ENCODE results near the gene NPR2. TPM values are rescaled to one million over a fixed set of nuclear protein-coding genes. Genes with fewer than 3 reads are reported as not detected.

Gene NPR2
- total RNA-seq, 2 experiments from 2014 or later: 4.7 to 9.8 TPM

DNA sequence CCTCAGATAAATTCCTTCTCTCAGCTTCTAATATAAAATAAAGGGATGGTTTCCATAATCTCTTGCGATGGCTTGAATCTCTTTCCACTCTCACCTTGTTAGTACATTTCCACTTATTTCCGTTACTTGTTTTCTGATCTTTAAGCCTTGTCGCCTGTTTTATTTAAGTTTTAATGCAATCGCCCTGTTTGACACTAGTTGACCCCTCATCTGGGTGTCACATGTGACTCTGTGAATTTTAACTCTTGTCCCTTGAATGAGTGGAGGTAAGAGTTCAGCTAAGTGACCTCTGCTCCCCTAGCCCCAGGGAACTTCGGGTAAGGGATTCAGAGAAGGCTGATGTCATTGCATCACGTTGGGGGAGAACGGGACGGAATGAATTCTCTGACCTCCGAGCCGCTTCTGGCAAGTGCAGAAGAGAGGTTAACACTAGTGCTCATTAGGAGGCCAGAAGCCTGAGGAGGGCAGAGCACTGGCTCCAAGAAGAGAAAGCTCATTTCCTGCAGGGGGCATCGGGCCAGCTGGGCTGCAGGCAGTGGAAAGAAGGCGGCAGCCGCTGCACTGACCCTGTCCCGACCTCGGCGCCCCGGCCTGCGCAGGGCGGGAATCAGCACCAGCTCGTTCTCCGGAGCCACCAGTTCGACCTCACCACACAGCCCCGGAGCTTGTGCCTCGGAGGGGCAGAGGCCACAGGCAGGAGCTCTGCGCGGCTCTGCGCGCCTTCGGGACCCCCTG lies 22.9 kb downstream of the NPR2 start:
- Histone ChIP-seq H3K4me2 (ENCODE audit: low read length) (peak overlapping the region; percentile 93), H3K4me1 (ENCODE audit: insufficient read depth, low read length, poor library complexity, severe bottlenecking) (peaks cover 29% of the 10 kb centered on the region), H4K20me1 (ENCODE audit: insufficient read depth, low read length) (no peaks in the 10 kb centered on the region), H3K9me3 (ENCODE audit: low read length) (0 out of 2 replicates have a peak, but pooled peaks cover 4% of the 10 kb centered on the region), H3K79me2 (ENCODE audit: insufficient read depth, low read depth, low read length) (peaks cover 10% of the 10 kb centered on the region; the same call in 1 of the 2 replicates), H3K27ac (ENCODE audit: low read depth, low read length, poor library complexity, severe bottlenecking) (peak overlapping the region; percentile 82), H3K9me2 (ENCODE audit: insufficient read depth, low read length) (no peaks in the 10 kb centered on the region), H3K36me3 (ENCODE audit: insufficient read depth, low read length) (no peaks in the 10 kb centered on the region), H2AFZ (ENCODE audit: low read length) (peak overlapping the region; percentile 96; the same call in 1 of the 2 replicates), H3K4me3 (ENCODE audit: low read depth, low read length, poor library complexity, severe bottlenecking) (peak overlapping the region; percentile 93)
- POLR2A ChIA-PET: interaction anchor here (0.6 to 2.2 kb wide), 11 partner anchors 9 to 221 kb away, joined by 3 to 7 read pairs (median 4); partner anchors contain the start of genes ARHGEF39, GBA2, RGP1 and TLN1
- BruUV-seq (replicated peaks): no TSS peak
- CTCF ChIA-PET (ENCODE audit: unreplicated experiment): interaction anchor here (0.6 to 1.0 kb wide), 2 partner anchors 24 to 95 kb away, joined by 3 to 4 read pairs; no protein-coding TSS in a partner anchor
- DNase-seq (ENCODE audit: low spot score): peak; percentile 75
- no peak for TF ChIP-seq EZH2phosphoT487 (IDR thresholded peaks at IDR 0.05; ENCODE audit: borderline replicate concordance, low read depth, low read length)
- TF ChIP-seq, protein P1, sequence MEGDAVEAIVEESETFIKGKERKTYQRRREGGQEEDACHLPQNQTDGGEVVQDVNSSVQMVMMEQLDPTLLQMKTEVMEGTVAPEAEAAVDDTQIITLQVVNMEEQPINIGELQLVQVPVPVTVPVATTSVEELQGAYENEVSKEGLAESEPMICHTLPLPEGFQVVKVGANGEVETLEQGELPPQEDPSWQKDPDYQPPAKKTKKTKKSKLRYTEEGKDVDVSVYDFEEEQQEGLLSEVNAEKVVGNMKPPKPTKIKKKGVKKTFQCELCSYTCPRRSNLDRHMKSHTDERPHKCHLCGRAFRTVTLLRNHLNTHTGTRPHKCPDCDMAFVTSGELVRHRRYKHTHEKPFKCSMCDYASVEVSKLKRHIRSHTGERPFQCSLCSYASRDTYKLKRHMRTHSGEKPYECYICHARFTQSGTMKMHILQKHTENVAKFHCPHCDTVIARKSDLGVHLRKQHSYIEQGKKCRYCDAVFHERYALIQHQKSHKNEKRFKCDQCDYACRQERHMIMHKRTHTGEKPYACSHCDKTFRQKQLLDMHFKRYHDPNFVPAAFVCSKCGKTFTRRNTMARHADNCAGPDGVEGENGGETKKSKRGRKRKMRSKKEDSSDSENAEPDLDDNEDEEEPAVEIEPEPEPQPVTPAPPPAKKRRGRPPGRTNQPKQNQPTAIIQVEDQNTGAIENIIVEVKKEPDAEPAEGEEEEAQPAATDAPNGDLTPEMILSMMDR (conservative IDR thresholded peaks at IDR 0.05; ENCODE audit: low read length): peak; percentile 58
- intact Hi-C loops (cut with micrococcal nuclease; ENCODE audit: unreplicated experiment): loop anchor here (2.0 to 5.0 kb wide), 4 partner anchors 57 to 192 kb away; partner anchors contain the start of genes GBA2 and RGP1

DNA sequence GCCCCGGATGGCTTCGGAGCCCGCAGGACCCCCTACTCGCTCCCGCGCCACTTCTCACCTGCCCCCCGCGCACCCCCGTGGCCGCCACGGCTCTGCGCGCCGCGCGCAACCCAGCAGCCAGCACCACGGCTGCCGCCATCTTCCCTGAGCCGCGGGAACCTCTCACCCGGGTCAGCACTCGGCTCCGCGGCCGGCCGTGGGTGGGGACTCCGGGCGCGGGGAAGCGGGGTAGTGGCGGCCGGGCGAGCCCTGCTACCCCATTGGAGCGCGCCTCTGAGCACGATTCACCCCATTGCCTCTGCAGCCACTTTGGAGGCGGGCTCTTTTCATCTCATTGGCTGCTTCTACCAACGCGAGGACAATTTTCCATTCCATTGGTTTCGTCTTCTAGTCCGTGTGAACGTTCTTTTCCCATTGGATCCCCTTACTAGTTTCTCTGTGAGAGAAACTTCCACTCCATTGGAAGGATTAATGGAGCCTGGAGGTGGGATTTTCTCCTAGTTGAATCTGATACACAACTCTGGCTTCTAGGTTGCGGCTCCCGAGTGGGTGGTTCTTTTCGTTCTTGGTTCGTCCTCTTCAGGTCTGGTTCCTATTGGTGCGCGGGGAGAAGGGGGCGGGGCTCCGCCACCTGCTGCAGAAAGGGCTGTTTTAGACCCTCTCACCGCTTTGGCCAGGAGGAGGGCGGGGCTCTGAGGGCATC lies 23.6 kb downstream of the NPR2 start, which contains the start of gene HINT2:
HINT2 (minus strand) TSS at position 202 of the 703 bp plus-strand sequence; CDS start at position 139, 63 bp downstream.
- H3K36me3 ChIP-seq (ENCODE audit: insufficient read depth, low read length): no peaks in the 10 kb centered on the region
- no peaks in the 10 kb centered on the region for H4K20me1 ChIP-seq (ENCODE audit: insufficient read depth, low read length)
- H3K9me2 ChIP-seq (ENCODE audit: insufficient read depth, low read length): no peaks in the 10 kb centered on the region
- peaks cover 29% of the 10 kb centered on the region for H3K4me1 ChIP-seq (ENCODE audit: insufficient read depth, low read length, poor library complexity, severe bottlenecking)
- H3K27ac ChIP-seq (ENCODE audit: low read depth, low read length, poor library complexity, severe bottlenecking): peak within 1 kb of the TSS; percentile 82
- BruUV-seq (replicated peaks): no TSS peak
- H3K9me3 ChIP-seq (ENCODE audit: low read length): 0 out of 2 replicates have a peak, but pooled peaks cover 4% of the 10 kb centered on the region
- TF ChIP-seq EZH2phosphoT487 (IDR thresholded peaks at IDR 0.05; ENCODE audit: borderline replicate concordance, low read depth, low read length): no peak
- TF ChIP-seq, protein P1 (conservative IDR thresholded peaks at IDR 0.05; ENCODE audit: low read length): no peak
- peak; percentile 98 for DNase-seq (ENCODE audit: low spot score)
- intact Hi-C loops (cut with micrococcal nuclease; ENCODE audit: unreplicated experiment): loop anchor here (1.0 to 5.0 kb wide), 5 partner anchors 14 to 193 kb away; partner anchors contain the start of genes GBA2, RGP1 and TMEM8B
- H3K4me2 ChIP-seq (ENCODE audit: low read length): peak within 1 kb of the TSS; percentile 93
- H2AFZ ChIP-seq (ENCODE audit: low read length): peak within 1 kb of the TSS; percentile 96
- peaks cover 10% of the 10 kb centered on the region; the same call in 1 of the 2 replicates for H3K79me2 ChIP-seq (ENCODE audit: insufficient read depth, low read depth, low read length)
- ChIA-PET POLR2A (interaction anchor here (0.9 to 2.2 kb wide), 5 partner anchors 67 to 195 kb away, joined by 4 to 7 read pairs (median 4); partner anchors contain the start of genes ARHGEF39, GBA2, RGP1 and TLN1), CTCF (ENCODE audit: unreplicated experiment) (interaction anchor here (0.6 to 1.0 kb wide), 2 partner anchors 25 to 96 kb away, joined by 3 to 4 read pairs; no protein-coding TSS in a partner anchor)
- H3K4me3 ChIP-seq (ENCODE audit: low read depth, low read length, poor library complexity, severe bottlenecking): peak within 1 kb of the TSS; percentile 93
